ENCODE data around the gene ASB17. TPM values are rescaled to one million over a fixed set of nuclear protein-coding genes. Genes with fewer than 3 reads are reported as not detected.
"Not testable (repeated sequence)": the region's sequence is repeated elsewhere in the genome, so short reads cannot be mapped to it uniquely, and the experiment has no call there.

Gene ASB17, protein sequence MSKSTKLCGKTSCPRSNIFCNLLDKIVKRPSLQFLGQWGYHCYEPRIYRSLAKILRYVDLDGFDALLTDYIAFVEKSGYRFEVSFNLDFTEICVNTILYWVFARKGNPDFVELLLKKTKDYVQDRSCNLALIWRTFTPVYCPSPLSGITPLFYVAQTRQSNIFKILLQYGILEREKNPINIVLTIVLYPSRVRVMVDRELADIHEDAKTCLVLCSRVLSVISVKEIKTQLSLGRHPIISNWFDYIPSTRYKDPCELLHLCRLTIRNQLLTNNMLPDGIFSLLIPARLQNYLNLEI
- not detected for total RNA-seq
- long read RNA-seq, result 0 reads

DNA sequence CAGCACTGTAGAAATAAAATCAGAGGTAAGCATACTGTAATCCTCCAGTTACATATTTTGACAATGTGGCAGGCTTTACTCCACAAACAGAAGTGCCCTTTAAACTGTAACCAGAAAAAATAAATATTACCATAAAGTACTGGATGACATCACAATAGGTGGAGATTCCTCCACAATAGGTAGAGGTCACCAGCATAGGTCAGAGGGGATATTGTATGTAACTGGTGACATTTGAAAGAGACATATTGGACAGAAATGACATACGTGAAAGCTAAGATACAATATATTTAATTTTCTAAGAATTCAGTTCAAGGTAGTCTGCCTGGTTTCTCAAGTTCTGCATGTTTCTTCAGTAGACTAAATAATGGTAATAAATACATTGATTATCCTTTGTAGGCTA lies at the start of gene ASB17:
TSS of gene ASB17 (minus strand) at position 101 of the 400 bp plus-strand sequence. CDS start 113 bp downstream, outside the sequence.
- DNase-seq, result no peak
- ATAC-seq, result no peak
- intact Hi-C loops (cut with micrococcal nuclease), result no loop called here

DNA sequence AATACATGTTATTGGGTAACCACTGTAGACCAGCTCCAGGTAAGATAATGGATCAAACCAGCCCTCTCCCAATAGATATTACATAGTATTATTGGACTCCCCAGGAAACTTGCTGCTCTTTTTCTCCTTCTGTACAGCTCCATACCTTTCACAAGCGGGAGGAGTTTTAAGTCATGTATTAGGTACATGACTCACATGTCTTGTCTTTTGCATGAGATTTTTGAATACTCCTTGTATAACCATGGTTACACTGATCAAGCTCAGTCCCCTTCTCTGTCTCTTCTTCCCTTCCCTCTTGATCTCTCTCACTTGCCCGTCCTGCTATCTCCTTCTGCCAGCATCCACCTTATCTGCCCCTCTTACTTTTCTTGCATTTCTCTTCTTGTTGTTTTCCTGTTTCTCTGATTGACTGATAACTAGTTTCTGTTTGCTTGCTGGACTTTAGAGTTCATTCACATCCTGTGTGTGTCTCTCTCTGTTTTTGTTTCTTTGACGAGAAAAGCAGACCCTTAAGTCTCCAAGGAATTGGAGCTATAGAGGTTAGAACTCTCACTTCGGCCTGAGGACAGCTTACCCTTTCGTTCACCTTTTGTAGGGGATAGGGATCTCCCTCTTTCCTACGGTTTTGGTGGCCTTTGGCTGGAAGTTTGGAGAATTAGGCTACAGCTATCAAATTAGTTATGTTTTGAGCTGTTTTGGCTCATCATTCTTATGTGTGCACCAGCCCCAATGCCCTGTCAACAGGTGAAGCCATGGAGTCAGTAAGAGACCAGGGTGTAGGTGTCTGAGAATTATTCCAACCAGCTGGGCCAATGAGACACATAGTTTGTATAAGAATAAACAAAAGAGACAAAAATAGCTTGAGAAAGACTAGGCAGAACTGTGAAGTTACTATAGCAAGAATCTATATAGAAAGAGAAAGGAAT lies 49.0 kb upstream of the ASB17 start:
- DNase-seq, result no peak
- ATAC-seq, result no peak
- intact Hi-C loops (cut with micrococcal nuclease), result no loop called here

DNA sequence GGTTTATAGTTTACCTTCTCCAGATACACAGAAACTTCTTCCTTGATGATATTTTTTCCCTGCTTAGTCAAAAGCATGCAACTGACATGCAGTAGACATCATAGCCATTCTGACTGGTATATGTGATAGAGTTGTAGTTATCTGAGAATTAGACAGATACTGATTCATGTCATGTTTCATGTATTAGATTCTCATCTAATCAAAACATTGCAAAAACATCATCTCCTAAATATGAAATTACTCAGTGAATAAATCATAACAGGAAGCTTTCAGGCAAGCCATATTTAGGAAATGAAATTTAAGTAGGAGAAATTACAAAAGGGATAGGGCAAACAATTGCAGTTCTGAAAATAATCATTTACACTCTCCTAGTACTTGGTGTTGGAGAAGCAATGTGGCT lies 38.4 kb upstream of the ASB17 start:
- intact Hi-C loops (cut with micrococcal nuclease), result no loop called here
- no peak for ATAC-seq

DNA sequence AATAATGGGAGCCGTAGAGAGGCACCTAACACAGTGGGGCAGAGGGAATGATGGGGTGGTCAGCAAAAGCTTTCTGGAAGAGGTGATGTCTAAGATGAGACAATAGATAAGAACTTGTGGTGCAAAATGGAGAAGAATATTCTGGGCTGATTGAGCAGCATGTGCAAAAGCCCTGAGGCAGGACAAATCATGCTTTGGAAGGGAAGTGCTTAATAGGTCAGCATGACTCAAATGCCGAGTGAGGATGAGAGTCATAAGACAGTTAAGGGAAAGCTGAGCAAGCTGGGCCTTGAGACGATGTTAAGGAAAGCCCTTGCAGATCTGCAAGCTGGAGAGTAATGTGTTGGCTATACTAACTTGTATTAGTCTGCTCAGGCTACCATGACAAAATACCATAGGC lies 37.3 kb upstream of the ASB17 start:
- ATAC-seq, result no peak
- DNase-seq, result no peak
- intact Hi-C loops (cut with micrococcal nuclease), result no loop called here

More for the DNA sequence above, 38.4 kb upstream of the ASB17 start:
- DNase-seq, result no peak

DNA sequence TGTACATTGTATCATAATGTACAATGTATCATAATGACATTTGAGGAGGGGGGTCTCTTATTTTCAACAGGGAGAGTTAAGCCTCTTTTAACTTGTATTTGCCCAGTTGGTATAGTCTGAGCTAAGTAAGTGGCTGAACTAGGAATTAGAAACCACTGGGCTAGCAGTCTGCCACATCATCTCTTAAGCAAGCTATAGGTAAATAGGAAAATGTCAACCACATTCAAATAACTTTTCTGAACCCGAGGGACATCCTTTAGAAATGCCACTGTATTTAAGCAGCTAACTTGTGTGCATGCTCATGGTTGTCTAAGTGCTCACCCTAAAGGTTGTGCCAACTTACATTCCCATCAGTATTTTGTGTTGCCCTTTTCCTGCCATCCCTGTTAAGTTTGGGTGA lies 35.5 kb upstream of the ASB17 start:
- intact Hi-C loops (cut with micrococcal nuclease), result no loop called here
- ATAC-seq (no peak), DNase-seq (no peak)

DNA sequence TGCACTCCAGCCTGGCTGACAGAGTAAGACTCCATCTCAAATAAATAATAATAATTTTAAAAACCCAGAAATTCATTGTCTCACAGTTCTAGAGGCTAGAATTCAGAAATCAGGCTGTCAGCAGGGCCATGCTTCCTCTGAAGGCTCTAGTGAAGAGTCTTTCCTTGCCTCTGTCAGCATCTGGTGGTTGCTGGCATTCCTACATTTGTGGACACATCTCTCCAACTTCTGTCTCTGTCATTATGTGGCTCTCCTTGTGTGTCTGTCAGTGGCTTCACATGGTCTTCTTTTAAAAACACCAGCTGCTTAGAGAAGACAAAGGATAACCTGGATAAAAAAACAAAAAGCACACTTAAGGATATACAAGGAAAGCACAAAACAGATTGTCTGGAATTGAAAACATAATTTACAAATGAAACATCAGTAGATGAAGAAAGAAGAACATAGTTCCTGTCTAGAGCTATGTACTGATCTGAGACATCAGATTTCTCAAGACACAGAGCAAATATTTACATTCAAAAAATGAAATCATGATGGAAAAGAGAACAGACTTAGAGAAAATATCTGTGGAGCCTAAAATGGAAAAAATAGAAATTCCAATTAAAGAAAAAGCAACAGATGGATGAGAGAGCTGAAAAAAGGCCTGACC lies 32.7 kb upstream of the ASB17 start:
- DNase-seq (no peak), ATAC-seq (no peak)
- intact Hi-C loops (cut with micrococcal nuclease), result no loop called here

DNA sequence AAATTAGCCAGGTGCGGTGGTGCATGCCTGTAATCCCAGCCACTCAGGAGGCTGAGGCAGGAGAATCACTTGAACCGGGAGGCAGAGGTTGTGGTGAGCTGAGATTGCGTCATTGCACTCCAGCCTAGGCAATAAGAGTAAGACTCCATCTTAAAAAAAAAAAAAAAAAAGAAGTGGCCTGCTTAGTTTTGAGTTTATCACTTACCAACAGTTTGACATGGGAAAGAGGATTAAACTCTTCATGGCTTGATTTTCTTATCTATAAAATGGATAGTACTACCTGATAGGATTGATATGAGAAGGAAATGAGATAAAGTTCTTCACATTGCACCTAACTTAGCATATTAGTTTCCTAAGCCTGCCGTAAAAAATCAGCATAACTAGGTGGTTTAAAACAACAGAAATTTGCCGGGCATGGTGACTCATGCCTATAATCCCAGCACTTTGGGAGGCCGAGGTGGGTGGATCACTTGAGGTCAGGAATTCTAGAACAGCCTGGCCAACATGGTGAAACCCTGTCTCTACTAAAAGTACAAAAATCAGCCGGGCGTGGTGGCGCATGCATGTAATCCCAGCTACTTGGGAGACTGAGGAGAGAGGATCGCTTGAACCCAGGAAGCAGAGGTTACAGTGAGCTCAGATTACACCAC lies 32.0 kb upstream of the ASB17 start:
- DNase-seq; ATAC-seq; intact Hi-C loops (cut with micrococcal nuclease): not testable (repeated sequence)

DNA sequence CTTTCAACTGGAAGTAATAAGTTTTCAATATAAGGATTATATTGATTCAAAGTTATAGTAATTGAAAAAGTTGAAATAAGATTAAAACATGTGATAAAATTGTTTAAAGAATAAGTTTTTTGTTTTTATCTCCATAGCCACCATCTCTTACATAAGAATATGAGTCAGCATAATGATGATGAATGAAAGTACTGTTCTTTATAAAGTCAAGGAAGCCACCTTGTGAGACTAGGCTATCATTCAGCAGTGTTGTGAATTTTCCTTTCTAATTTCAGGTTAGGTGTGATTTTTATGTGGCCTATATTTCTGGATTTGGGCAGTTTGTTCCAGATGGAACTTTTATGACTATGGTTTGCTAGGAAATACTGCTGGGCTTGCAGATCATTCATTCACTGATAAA lies 22.4 kb upstream of the ASB17 start:
- no peak for ATAC-seq
- DNase-seq, result no peak
- intact Hi-C loops (cut with micrococcal nuclease), result no loop called here

DNA sequence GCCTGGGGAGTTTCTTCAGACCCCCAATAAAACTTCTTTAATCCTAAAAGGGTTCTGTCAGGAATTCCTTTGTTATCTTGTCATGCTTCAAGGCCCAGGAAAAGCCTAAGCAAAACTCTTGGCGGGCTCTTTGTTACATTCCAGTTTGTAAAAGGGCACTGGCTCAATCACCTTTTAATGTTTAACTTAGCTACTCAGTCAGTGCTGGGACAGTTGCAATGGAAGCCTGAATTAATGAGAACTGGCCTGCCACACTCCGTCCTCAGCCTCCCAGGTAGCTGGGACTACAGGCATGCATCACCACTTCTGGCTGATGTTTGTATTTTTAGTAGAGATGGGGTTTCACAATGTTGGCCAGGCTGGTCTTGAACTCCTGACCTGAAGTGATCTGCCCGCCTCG lies 21.3 kb upstream of the ASB17 start:
- ATAC-seq (no peak), DNase-seq (no peak)
- intact Hi-C loops (cut with micrococcal nuclease), result no loop called here

DNA sequence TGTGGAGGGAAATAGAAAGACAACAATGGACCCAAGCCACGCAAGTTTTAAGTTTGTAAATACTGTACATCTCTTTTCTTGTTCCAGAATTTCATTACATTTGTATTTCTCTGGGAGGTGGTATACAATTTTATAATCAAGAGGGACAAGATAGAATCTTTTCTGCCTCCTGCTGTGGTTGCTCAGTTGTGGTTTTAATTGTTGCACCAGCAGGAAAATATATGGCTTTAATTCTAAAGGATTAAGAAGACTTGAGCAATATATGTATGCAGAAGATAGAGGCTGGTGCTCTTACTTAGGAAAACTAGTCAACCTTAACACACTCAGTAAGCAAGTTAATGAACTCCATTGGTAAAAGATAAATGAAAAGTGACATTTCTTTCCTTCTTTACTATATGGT lies 19.8 kb upstream of the ASB17 start:
- intact Hi-C loops (cut with micrococcal nuclease), result no loop called here
- ATAC-seq (no peak), DNase-seq (no peak)

DNA sequence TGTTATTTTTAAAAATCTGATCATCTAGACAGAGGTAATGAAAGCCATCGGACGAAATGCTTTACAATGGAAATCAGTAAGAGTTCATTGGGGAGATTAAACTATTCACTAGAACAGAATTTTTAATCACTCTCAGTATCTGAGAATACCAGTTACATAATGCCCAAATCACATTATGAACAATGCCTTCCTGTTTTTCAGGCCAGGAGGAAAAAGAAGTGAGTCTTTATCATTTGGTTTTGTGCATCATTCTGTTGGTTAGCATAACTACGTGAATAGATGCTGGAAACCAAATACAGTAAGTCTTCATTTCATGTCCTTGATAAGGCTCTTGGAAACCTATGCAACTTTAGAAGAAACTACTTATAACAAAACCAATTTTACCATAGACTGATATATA lies 18.0 kb upstream of the ASB17 start:
- DNase-seq (no peak), ATAC-seq (no peak)
- intact Hi-C loops (cut with micrococcal nuclease), result no loop called here

DNA sequence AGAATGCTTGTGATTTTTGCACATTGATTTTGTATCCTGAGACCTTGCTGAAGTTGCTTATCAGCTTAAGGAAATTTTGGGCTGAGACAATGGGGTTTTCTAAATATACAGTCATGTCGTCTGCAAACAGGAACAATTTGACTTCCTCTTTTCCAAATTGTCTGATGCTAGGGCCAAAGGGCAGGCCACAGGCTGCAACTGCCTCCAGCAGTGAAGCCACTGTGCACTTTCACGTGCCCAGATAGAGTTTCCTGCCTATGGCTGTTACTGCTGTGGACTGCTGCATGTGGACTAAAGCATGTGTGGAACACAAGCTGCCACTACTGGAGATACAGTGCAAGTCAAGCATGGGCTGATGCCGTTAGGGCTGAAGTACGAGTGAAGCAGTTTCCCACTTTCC lies 10.8 kb upstream of the ASB17 start:
- ATAC-seq; intact Hi-C loops (cut with micrococcal nuclease); DNase-seq: not testable (repeated sequence)

DNA sequence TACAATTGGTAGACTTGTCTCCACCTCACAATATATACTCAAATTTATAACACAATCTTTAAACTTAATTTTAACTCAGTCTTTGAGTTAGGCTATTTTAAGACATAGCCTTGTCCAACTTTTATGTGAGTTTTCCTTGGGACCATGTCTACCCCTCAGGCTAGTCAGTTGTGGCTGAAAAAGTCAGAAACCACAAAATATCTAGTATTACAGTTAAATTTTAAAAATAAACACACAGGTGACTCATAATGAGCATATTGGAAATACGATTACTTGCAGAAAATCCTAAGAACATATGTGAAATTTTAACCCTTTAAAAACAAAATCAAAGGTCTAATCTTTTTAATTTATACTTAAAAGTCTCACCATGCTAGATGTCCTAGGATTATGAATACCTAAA lies 4.8 kb upstream of the ASB17 start:
- ATAC-seq, result no peak
- intact Hi-C loops (cut with micrococcal nuclease), result no loop called here
- DNase-seq, result no peak

DNA sequence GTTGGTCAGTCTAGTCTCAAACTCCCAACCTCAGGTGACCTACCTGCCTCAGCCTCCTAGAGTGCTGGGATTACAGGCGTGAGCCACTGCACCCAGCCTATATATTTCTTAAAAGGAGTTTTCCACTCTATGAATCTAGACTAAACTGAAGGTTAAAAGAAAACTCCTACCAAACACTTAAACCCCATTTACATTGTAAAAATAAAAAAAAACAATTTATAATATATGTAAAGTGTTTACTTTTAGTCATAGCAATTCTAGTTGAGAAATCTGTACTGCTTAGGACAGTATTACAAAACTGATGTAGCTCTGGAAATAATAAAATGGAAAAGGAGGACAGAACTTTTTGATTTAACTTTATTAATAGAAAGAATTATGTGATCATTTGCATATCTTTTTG lies 9.5 kb downstream of the ASB17 start:
- DNase-seq, result no peak
- no peak for ATAC-seq
- intact Hi-C loops (cut with micrococcal nuclease), result no loop called here

DNA sequence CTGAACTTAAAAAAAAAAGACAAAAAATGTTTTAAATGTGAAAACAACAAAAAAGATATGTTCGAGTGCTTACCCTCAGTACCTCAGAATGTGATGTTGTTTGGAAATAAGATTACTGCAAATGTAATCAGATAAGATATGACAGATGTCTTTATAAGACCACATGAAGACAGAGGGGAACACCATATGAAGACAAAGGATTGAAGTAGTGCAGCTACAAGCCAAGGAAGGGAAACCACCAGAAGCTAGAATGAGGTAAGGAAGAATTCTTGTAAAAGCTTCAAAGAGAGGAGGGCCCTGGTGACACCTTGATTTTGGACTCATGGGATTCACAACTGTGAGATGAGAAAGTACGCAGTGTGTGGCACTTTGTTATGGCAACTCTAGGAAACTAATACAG lies 15.4 kb downstream of the ASB17 start:
- ATAC-seq, result no peak

DNA sequence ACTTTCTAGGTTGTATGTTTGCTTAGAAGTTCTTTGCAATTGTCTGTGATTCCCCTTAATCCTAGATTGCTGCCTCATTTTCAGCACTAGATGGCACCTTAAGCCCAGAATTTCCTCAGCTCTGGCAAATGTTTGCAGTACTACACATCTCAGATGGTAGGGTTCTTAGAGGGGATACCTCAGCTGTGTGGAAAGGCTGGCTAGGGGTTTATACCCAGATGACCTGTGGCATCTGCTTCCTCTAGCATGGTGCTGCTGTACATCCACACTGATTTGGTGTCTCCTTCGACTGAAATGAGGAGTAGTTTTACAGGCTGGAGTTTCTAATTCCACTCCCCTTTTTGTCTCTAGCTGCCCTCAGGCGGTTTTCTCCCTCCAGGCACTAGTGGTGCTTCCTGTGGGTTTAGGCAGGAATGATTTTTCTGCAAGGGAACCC lies 23.5 kb downstream of the ASB17 start:
- ATAC-seq (no peak), DNase-seq (no peak)
- intact Hi-C loops (cut with micrococcal nuclease), result no loop called here

More for the DNA sequence above, 15.4 kb downstream of the ASB17 start:
- DNase-seq, result no peak
- intact Hi-C loops (cut with micrococcal nuclease), result no loop called here

DNA sequence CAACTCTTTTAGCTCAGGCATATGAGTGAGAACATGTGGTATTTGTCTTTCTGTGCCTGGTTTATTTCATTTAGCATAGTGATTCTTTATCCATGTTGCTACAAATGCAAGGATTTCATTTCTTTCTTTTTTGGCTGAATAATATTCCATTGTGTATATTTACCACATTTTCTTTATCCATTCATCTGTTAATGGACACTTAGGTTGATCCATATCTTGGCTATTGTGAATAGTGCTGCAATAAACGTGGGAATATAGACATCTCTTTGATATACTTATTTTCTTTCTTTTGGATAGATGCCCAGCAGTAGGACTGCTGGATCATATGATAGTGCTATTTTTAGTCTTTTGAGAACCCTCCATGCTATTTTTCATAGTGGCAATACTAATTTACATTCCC lies 30.8 kb downstream of the ASB17 start:
- intact Hi-C loops (cut with micrococcal nuclease), result no loop called here
- no peak for ATAC-seq
- DNase-seq, result no peak

DNA sequence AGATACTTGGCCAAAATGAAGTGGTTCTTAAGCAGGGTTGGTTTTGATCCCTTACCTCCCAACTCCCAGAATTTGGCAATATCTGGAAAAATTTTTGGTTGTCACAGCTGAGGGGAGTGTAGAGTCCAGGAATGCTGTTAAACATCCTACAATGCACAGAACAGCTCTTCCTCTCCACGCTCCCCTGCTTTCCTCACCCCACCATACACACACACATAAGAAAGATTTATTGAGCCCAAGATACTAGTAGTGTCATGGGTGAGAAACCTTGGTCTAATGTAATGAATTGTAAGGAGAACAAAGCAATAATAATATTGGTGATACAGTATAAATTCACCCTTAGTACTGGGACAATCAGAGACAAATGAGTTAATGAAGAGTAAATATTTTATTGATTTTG lies 47.8 kb downstream of the ASB17 start:
- ATAC-seq, result no peak

DNA sequence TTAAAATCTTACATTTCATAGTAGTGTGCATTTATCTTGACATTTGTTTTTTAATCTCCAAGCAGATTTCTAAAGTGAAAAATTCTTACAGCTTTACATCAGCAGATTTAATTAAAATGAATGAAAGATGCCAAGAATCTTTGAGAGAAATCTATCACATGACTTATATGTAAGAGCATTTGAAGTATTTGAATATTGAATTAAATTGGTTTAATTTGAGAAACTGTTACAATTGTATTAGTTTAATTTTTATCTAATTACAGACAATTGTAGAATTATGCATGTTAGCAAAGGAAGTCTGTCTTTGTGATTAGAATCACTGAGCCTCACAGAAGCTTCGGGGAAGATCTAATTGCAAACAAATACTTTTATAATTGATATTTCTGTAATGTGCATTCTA lies 52.2 kb downstream of the ASB17 start:
- DNase-seq, result no peak
- intact Hi-C loops (cut with micrococcal nuclease), result no loop called here
- no peak for ATAC-seq

More for the DNA sequence above, 47.8 kb downstream of the ASB17 start:
- intact Hi-C loops (cut with micrococcal nuclease), result no loop called here
- DNase-seq, result no peak

Data from left ventricle myocardium superior (tissue), 1 donor.